Esophagus muscularis mucosa (tissue), 3 donors: Measurements from ENCODE around the gene GNAZ.

ENCODE experiments used
- POLR2A ChIP-seq: fragments of 450-650 bp; IDR thresholded peaks from one replicate; pipeline ENCODE4 v1.6.1; 2017; ENCODE audit warnings: antibody characterized with exemption, moderate library complexity, mild to moderate bottlenecking, low read depth
- TF ChIP-seq, protein P1 (sequence below), 3 experiments: fragments of 200-600 bp in 2 of 3; fragments of 450-650 bp in 1 of 3; sonication (generic) in 2 of 3; IDR thresholded peaks; one replicate each; pipeline ENCODE4 v1.5.1; 2017 to 2019; ENCODE audit warnings: antibody characterized with exemption in 3 of 3, mild to moderate bottlenecking in 2 of 3, moderate library complexity in 1 of 3

DNA sequence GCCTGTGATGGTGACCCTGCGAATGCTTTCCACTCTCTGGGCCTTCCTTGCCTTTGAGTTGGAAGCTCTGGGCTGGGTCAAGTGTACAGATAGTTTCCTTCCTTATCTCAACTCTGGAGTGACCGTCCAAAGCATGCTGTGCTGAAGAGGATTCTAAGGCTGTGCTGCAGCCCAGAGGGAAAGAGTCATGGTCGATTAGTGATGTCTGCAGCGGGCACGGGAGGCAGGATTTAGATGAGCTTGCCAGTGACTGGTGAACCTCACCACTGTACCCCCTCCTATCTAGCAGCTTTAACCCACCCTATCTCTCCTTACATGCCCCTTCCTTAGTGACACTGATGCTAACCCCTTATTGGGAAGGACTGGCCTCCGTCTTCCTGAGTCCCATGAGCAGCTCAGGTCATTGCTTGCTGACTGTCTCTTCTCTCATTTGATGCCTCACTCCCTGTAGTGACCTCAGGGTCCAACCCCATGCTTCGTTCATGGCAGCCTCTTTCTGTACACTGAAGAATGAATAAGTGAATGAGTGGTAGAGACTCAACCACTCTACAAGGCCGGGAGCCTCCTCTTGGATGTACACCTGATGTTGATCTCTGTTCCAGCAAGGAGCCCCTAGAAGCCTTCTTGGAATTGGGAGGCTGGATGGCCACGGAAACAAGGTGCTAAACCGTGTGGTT lies 6.7 kb downstream of the GNAZ start:
- TF ChIP-seq POLR2A, result no peak
- TF ChIP-seq, protein P1, sequence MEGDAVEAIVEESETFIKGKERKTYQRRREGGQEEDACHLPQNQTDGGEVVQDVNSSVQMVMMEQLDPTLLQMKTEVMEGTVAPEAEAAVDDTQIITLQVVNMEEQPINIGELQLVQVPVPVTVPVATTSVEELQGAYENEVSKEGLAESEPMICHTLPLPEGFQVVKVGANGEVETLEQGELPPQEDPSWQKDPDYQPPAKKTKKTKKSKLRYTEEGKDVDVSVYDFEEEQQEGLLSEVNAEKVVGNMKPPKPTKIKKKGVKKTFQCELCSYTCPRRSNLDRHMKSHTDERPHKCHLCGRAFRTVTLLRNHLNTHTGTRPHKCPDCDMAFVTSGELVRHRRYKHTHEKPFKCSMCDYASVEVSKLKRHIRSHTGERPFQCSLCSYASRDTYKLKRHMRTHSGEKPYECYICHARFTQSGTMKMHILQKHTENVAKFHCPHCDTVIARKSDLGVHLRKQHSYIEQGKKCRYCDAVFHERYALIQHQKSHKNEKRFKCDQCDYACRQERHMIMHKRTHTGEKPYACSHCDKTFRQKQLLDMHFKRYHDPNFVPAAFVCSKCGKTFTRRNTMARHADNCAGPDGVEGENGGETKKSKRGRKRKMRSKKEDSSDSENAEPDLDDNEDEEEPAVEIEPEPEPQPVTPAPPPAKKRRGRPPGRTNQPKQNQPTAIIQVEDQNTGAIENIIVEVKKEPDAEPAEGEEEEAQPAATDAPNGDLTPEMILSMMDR (IDR thresholded peaks at IDR 0.05), result no peak
